ENCODE results near the gene QSOX2.

QSOX2 gene

GRCh38 chr9:136171801-136172411, 73.7 kb downstream of the QSOX2 start:
- no peak for TF ChIP-seq TAF1 (IDR thresholded peaks at IDR 0.05; ENCODE audit: borderline replicate concordance, insufficient read depth, low read length)
- no peak for TF ChIP-seq SIN3A (IDR thresholded peaks at IDR 0.05; ENCODE audit: borderline replicate concordance, insufficient read depth, low read length)
- TF ChIP-seq FOXP2 (optimal IDR thresholded peaks at IDR 0.05; ENCODE audit: borderline replicate concordance, extremely low read depth, extremely low read length, insufficient read depth) = no peak
- TF ChIP-seq, protein P1, sequence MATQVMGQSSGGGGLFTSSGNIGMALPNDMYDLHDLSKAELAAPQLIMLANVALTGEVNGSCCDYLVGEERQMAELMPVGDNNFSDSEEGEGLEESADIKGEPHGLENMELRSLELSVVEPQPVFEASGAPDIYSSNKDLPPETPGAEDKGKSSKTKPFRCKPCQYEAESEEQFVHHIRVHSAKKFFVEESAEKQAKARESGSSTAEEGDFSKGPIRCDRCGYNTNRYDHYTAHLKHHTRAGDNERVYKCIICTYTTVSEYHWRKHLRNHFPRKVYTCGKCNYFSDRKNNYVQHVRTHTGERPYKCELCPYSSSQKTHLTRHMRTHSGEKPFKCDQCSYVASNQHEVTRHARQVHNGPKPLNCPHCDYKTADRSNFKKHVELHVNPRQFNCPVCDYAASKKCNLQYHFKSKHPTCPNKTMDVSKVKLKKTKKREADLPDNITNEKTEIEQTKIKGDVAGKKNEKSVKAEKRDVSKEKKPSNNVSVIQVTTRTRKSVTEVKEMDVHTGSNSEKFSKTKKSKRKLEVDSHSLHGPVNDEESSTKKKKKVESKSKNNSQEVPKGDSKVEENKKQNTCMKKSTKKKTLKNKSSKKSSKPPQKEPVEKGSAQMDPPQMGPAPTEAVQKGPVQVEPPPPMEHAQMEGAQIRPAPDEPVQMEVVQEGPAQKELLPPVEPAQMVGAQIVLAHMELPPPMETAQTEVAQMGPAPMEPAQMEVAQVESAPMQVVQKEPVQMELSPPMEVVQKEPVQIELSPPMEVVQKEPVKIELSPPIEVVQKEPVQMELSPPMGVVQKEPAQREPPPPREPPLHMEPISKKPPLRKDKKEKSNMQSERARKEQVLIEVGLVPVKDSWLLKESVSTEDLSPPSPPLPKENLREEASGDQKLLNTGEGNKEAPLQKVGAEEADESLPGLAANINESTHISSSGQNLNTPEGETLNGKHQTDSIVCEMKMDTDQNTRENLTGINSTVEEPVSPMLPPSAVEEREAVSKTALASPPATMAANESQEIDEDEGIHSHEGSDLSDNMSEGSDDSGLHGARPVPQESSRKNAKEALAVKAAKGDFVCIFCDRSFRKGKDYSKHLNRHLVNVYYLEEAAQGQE (IDR thresholded peaks at IDR 0.05; ENCODE audit: insufficient read depth in 1 of 2, low read depth in 2 of 2, low read length in 2 of 2) = no peak
- TF ChIP-seq POLR2AphosphoS5 (IDR thresholded peaks at IDR 0.05; ENCODE audit: low read depth, low read length) = no peak

- TF ChIP-seq FOXP2 (optimal IDR thresholded peaks at IDR 0.05; ENCODE audit: borderline replicate concordance, extremely low read depth, extremely low read length, insufficient read depth) (no peak), TAF1 (IDR thresholded peaks at IDR 0.05; ENCODE audit: borderline replicate concordance, insufficient read depth, low read length) (no peak), POLR2AphosphoS5 (IDR thresholded peaks at IDR 0.05; ENCODE audit: low read depth, low read length) (no peak), SIN3A (IDR thresholded peaks at IDR 0.05; ENCODE audit: borderline replicate concordance, insufficient read depth, low read length) (no peak)
- TF ChIP-seq, protein P1 (IDR thresholded peaks at IDR 0.05; ENCODE audit: insufficient read depth in 1 of 2, low read depth in 2 of 2, low read length in 2 of 2) = no peak
Observed at GRCh38 chr9:136171009-136171800, 74.4 kb downstream of the QSOX2 start.

DNA sequence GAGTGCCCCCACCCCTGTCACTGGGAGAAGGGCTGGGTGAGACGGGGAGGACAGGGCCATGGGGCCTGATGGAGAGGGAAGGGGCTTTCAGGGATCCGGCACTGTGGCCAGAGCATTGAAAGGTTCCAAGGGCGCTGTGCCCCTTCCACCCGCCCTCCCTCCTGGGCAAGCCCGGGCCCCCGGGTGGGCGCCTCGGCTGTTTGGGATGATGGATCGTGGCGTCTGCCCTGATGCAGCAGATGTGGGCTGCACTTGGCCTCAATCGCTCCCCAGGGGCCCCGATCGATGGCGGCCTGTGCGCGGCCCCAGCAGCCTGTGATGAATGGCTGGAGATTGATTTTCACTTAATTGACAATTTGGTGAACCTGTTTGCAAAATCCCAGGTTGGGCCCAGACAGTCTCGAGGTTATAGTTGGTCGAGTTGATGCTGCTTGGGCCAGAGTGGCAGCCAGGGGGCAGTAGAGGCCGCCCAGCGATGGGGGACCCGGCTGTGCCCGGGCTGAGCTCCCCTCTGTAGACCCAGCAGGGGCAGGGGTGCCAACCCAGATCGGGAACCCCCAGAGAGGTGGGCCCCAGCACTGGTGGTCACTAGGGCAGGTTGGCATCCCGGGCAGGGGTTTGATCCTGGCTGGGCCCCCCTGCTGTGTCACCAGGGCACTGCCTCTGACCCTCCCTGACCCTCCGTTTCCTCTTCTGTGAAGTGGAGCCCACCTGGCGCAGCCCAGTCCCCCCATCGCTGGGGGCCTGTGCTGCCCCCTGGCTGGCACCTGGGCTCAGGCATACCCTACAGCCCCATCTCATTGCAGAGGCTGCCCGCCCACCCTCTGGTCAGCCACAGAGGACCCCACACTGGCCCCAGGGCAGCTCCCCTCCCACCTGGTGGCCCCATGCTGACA, 75.4 kb downstream of the QSOX2 start:
- TF ChIP-seq TAF1 (IDR thresholded peaks at IDR 0.05; ENCODE audit: borderline replicate concordance, insufficient read depth, low read length) (no peak), POLR2AphosphoS5 (IDR thresholded peaks at IDR 0.05; ENCODE audit: low read depth, low read length) (no peak), FOXP2 (optimal IDR thresholded peaks at IDR 0.05; ENCODE audit: borderline replicate concordance, extremely low read depth, extremely low read length, insufficient read depth) (no peak), SIN3A (IDR thresholded peaks at IDR 0.05; ENCODE audit: borderline replicate concordance, insufficient read depth, low read length) (no peak)
- TF ChIP-seq, protein P1 (IDR thresholded peaks at IDR 0.05; ENCODE audit: insufficient read depth in 1 of 2, low read depth in 2 of 2, low read length in 2 of 2) = no peak

DNA sequence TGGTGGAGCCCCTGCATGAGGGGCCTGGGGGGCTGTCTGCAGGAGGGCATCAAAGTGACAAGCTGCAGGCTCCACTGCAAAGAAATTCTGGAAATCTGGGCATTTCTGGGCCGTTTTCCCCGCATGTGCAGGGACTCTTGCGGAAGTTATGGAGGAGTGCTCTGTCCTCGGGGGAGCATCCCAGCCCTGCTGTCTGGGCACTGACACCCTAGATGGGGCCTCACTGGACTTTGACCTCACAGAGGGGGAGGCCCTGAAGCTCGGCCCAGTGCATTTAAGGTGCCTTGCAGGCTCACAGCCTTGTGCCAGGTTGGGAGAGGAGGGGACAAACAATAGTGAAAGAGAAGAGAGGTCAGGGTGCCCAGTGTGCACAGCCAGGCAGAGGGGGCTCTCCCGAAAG, 76.1 kb downstream of the QSOX2 start:
- TF ChIP-seq TAF1 (IDR thresholded peaks at IDR 0.05; ENCODE audit: borderline replicate concordance, insufficient read depth, low read length) (no peak), FOXP2 (optimal IDR thresholded peaks at IDR 0.05; ENCODE audit: borderline replicate concordance, extremely low read depth, extremely low read length, insufficient read depth) (no peak), POLR2AphosphoS5 (IDR thresholded peaks at IDR 0.05; ENCODE audit: low read depth, low read length) (no peak), SIN3A (IDR thresholded peaks at IDR 0.05; ENCODE audit: borderline replicate concordance, insufficient read depth, low read length) (no peak)
- TF ChIP-seq, protein P1 (IDR thresholded peaks at IDR 0.05; ENCODE audit: insufficient read depth in 1 of 2, low read depth in 2 of 2, low read length in 2 of 2) = no peak

Measured in PFSK-1 (cell line).